Mesendoderm (in vitro differentiated cells): Measurements from ENCODE around the gene ARRB1.

Experiments used
- DNase-seq: peaks from one replicate; pipeline ENCODE4 v3.0.0; 2013
- H2AK5ac ChIP-seq: 2 replicates; pipeline ENCODE4 v1.6.1; 2013; ENCODE audit warnings: low read length, inconsistent platforms
- H2BK120ac ChIP-seq: 2 replicates; pipeline ENCODE4 v1.6.1; 2013; ENCODE audit warnings: low read depth, mild to moderate bottlenecking, low read length, moderate library complexity, mixed read lengths
- H2BK15ac ChIP-seq: replicated peaks from 2 replicates; pipeline ENCODE4 v1.6.1; 2013; ENCODE audit warnings: low read depth, mild to moderate bottlenecking, moderate library complexity
- H2BK5ac ChIP-seq: 2 replicates; pipeline ENCODE4 v1.6.1; 2013; ENCODE audit warnings: low read length, inconsistent platforms
- H3K18ac ChIP-seq: 2 replicates; pipeline ENCODE4 v1.6.1; 2013; ENCODE audit warnings: mild to moderate bottlenecking, low read length, mixed read lengths
- H3K23ac ChIP-seq: one replicate; pipeline ENCODE4 v1.6.1; 2013; ENCODE audit warnings: low read length
- H3K27ac ChIP-seq: 2 replicates; pipeline ENCODE4 v1.5.1; 2013; ENCODE audit warnings: low read depth, mild to moderate bottlenecking, inconsistent platforms, low read length, moderate library complexity
- H3K27me3 ChIP-seq: 2 replicates; pipeline ENCODE4 v1.6.1; 2013; ENCODE audit warnings: low read length, control low read depth, mild to moderate bottlenecking, inconsistent platforms; ENCODE audit not compliant: insufficient read depth, poor library complexity
- H3K36me3 ChIP-seq: 2 replicates; pipeline ENCODE4 v1.6.1; 2013; ENCODE audit warnings: low read length, inconsistent platforms; ENCODE audit not compliant: control insufficient read depth, insufficient read depth
- H3K4ac ChIP-seq: one replicate; pipeline ENCODE4 v1.6.1; 2013; ENCODE audit warnings: low read depth, mild to moderate bottlenecking, low read length, moderate library complexity
- H3K4me1 ChIP-seq: 2 replicates; pipeline ENCODE4 v1.6.1; 2013; ENCODE audit warnings: low read depth, low read length, inconsistent platforms; ENCODE audit not compliant: control insufficient read depth
- H3K4me2 ChIP-seq: 2 replicates; pipeline ENCODE4 v1.6.1; 2013; ENCODE audit warnings: low read length
- H3K4me3 ChIP-seq: 2 replicates; pipeline ENCODE4 v1.5.1; 2013; ENCODE audit warnings: mild to moderate bottlenecking, low read length
- H3K56ac ChIP-seq: one replicate; pipeline ENCODE4 v1.6.1; 2013; ENCODE audit warnings: low read length
- H3K79me1 ChIP-seq: 2 replicates; pipeline ENCODE4 v1.6.1; 2013; ENCODE audit warnings: low read length, inconsistent platforms
- H3K79me2 ChIP-seq: 2 replicates; pipeline ENCODE4 v1.6.1; 2013; ENCODE audit warnings: mild to moderate bottlenecking, low read length; ENCODE audit not compliant: control insufficient read depth, insufficient read depth
- H3K9ac ChIP-seq: 2 replicates; pipeline ENCODE4 v1.6.1; 2013; ENCODE audit warnings: low read length, inconsistent platforms
- H4K5ac ChIP-seq: one replicate; pipeline ENCODE4 v1.6.1; 2013; ENCODE audit warnings: low read length
- H4K8ac ChIP-seq: one replicate; pipeline ENCODE4 v1.6.1; 2013; ENCODE audit warnings: low read depth, mild to moderate bottlenecking, control low read depth, low read length, moderate library complexity
- WGBS: extraction: QIAGEN DNeasy Blood & Tissue Kit; methylation state at CpG from one replicate; pipeline ENCODE4 v1.1.7; 2013; ENCODE audit warnings: low lambda C conversion rate, missing lambda C conversion rate; ENCODE audit not compliant: insufficient coverage; ENCODE audit errors: extremely low coverage; 5-methylcytosine and 5-hydroxymethylcytosine counted together

The ARRB1 gene

GRCh38 chr11:75389925-75390324 lies 38.5 kb upstream of the ARRB1 start:
- H2BK5ac ChIP-seq = no peak overlapping the region
- H3K4me3 ChIP-seq = no peak overlapping the region
- no peak overlapping the region for H3K4ac ChIP-seq
- no peak overlapping the region for H3K4me2 ChIP-seq
- no peaks in the 10 kb centered on the region for H3K36me3 ChIP-seq
- no peak overlapping the region for H3K56ac ChIP-seq
- no peak overlapping the region for H4K8ac ChIP-seq
- no peak overlapping the region for H3K18ac ChIP-seq
- no peak overlapping the region for H3K9ac ChIP-seq
- H3K27ac ChIP-seq = no peak overlapping the region
- no peak overlapping the region for H2AK5ac ChIP-seq
- no peaks in the 10 kb centered on the region for H3K79me2 ChIP-seq
- H3K79me1 ChIP-seq = no peaks in the 10 kb centered on the region
- no CpG with 5 or more reads among the region's 7 CpGs for WGBS
- H3K4me1 ChIP-seq = peaks cover 8% of the 10 kb centered on the region
- no peak overlapping the region for H2BK15ac ChIP-seq
- H3K23ac ChIP-seq = no peak overlapping the region
- no peak overlapping the region for H2BK120ac ChIP-seq
- no peaks in the 10 kb centered on the region for H3K27me3 ChIP-seq
- H4K5ac ChIP-seq = no peak overlapping the region
- no peak for DNase-seq

DNA sequence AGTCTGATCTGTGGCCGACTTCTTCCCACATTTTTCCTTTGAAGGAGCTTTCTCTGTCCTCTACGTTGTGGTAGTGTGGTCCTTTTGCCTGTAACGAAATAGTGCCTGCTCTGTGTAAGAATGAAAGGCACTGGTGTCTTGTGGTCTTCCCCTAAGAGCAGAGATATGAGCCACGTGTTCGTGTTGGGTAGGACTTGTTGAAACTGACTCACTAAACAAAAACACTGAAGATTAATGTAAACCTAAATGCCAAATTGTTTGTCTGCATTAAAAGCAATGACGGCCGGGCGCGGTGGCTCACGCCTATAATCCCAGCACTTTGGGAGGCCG lies 37.8 kb upstream of the ARRB1 start:
- WGBS = no CpG with 5 or more reads among the region's 11 CpGs
- no peak for DNase-seq
- H3K36me3 ChIP-seq = no peaks in the 10 kb centered on the region

DNA sequence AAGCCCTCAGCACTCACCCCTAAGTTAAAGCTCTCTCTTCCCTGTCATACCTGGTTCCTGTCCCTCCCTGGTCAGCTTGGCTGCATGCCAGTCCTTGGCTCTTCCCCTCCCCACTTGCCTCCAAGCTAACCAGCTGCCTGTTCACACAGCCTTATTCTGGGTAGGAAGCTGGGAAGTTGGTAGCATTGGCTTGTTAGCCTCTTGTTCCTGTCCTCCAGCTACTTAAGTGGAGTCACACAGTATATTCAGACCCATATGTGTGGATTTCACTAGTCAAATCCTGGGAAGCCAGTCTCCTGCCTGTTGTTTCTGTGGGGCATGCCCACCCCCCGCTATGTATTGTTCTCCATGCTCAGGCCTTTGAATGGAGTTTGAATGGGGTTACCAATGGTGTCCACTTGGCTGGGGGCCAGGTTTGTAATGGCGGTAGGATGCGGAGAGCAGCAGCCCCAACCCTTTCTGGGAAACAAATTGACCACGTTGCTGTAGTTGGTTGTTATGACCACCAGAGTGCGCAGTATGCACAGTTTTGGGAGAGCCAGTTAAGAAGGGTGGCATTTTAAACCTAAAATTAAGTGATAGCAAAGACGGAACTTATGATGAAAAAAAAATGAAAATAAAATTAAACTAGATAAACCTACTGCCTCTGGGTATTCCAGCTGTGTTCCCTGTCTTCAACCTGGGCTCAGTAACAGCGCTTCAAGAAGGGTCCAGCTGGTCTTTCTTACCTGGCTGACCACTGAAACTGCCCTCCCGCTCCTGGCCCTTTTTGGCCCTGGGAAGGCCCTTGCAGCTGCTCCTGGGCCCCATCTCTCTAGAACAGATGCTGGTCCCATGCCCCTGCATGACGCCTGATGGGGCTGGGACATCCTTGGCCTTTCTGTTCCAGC lies 37.2 kb upstream of the ARRB1 start:
- no peak overlapping the region for H3K4me2 ChIP-seq
- H3K18ac ChIP-seq = no peak overlapping the region
- H3K4ac ChIP-seq = peak overlapping the region; percentile 40
- no peaks in the 10 kb centered on the region for H3K36me3 ChIP-seq
- H4K5ac ChIP-seq = no peak overlapping the region
- no peak overlapping the region for H3K23ac ChIP-seq
- H3K79me2 ChIP-seq = no peaks in the 10 kb centered on the region
- DNase-seq = peak; percentile 90
- no peak overlapping the region for H2AK5ac ChIP-seq
- no CpG with 5 or more reads among the region's 9 CpGs for whole genome bisulfite sequencing
- no peak overlapping the region for H4K8ac ChIP-seq
- H3K9ac ChIP-seq = no peak overlapping the region
- H3K79me1 ChIP-seq = no peaks in the 10 kb centered on the region
- H3K27me3 ChIP-seq = no peaks in the 10 kb centered on the region
- no peak overlapping the region for H3K4me3 ChIP-seq
- H3K4me1 ChIP-seq = peaks cover 5% of the 10 kb centered on the region
- H2BK120ac ChIP-seq = no peak overlapping the region
- H2BK5ac ChIP-seq = peak overlapping the region; percentile 68
- H3K56ac ChIP-seq = peak overlapping the region; percentile 75
- no peak overlapping the region for H2BK15ac ChIP-seq
- H3K27ac ChIP-seq = no peak overlapping the region

More for the DNA sequence above, 37.8 kb upstream of the ARRB1 start:
- H3K4ac ChIP-seq = no peak overlapping the region
- no peak overlapping the region for H3K23ac ChIP-seq
- no peaks in the 10 kb centered on the region for H3K27me3 ChIP-seq
- no peak overlapping the region for H4K5ac ChIP-seq
- H2BK15ac ChIP-seq = no peak overlapping the region
- H2BK120ac ChIP-seq = no peak overlapping the region
- H3K79me2 ChIP-seq = no peaks in the 10 kb centered on the region
- H4K8ac ChIP-seq = no peak overlapping the region
- H2AK5ac ChIP-seq = no peak overlapping the region
- no peak overlapping the region for H2BK5ac ChIP-seq
- peaks cover 7% of the 10 kb centered on the region for H3K4me1 ChIP-seq
- no peak overlapping the region for H3K18ac ChIP-seq
- no peak overlapping the region for H3K4me3 ChIP-seq
- H3K4me2 ChIP-seq = no peak overlapping the region
- peak overlapping the region; percentile 54 for H3K56ac ChIP-seq
- H3K27ac ChIP-seq = no peak overlapping the region
- no peak overlapping the region for H3K9ac ChIP-seq
- no peaks in the 10 kb centered on the region for H3K79me1 ChIP-seq

GRCh38 chr11:75387736-75388294 lies 36.4 kb upstream of the ARRB1 start:
- peaks cover 5% of the 10 kb centered on the region for H3K4me1 ChIP-seq
- H2BK120ac ChIP-seq = peak overlapping the region; percentile 56
- no peaks in the 10 kb centered on the region for H3K36me3 ChIP-seq
- H2BK15ac ChIP-seq = no peak overlapping the region
- peak overlapping the region; percentile 88 for H4K8ac ChIP-seq
- H3K27me3 ChIP-seq = no peaks in the 10 kb centered on the region
- H3K4ac ChIP-seq = no peak overlapping the region
- H3K79me2 ChIP-seq = no peaks in the 10 kb centered on the region
- no peaks in the 10 kb centered on the region for H3K79me1 ChIP-seq
- H4K5ac ChIP-seq = no peak overlapping the region
- H2BK5ac ChIP-seq = peak overlapping the region; percentile 86
- H3K27ac ChIP-seq = no peak overlapping the region
- H3K4me3 ChIP-seq = no peak overlapping the region
- no peak overlapping the region for H3K9ac ChIP-seq
- H3K23ac ChIP-seq = no peak overlapping the region
- peak overlapping the region; percentile 89 for H2AK5ac ChIP-seq
- no peak for DNase-seq
- peak overlapping the region; percentile 67 for H3K56ac ChIP-seq
- no CpG with 5 or more reads among the region's 3 CpGs for WGBS
- no peak overlapping the region for H3K4me2 ChIP-seq
- no peak overlapping the region for H3K18ac ChIP-seq

DNA sequence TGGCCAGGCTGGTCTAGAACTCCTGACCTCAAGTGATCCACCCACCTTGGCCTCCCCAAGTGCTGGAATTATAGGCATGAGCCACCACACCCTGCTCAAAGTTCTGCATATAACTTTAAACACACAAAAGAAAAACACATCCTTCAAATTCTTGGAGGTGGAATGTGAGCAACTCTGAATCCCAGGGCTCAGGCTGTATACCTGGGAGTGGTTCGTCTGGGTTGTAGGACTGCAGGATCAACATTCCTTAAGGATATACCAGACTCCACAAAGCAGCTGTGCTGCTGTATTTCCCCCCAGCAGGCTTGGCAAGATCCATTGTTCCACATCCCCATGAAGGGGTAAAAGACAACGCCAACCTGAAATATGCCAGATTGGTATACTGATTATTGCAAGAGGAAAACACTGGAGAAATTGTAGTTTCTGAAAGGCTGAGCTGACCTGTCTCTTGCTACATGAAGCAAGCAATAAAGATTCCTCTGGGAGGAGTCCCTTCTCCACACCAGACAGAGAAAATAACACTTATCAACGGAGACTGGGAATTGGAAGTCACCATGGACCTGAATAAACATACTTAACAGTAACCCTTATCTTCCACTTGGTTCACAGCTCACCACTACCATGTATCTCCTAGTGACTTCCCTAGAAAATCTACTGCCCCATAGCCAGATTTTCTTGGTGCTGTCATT lies 35.6 kb upstream of the ARRB1 start:
- Histone ChIP-seq H2BK120ac (peak overlapping the region; percentile 32), H3K4me1 (peaks cover 5% of the 10 kb centered on the region), H3K27me3 (no peaks in the 10 kb centered on the region), H3K18ac (peak overlapping the region; percentile 35), H3K79me1 (no peaks in the 10 kb centered on the region), H4K5ac (no peak overlapping the region), H2AK5ac (no peak overlapping the region), H3K36me3 (no peaks in the 10 kb centered on the region), H3K23ac (no peak overlapping the region), H3K4me2 (no peak overlapping the region), H3K4me3 (no peak overlapping the region), H2BK15ac (peak overlapping the region; percentile 65), H2BK5ac (peak overlapping the region; percentile 84), H3K27ac (peak overlapping the region; percentile 89), H3K56ac (peak overlapping the region; percentile 68), H3K9ac (peak overlapping the region; percentile 26), H3K79me2 (no peaks in the 10 kb centered on the region), H4K8ac (no peak overlapping the region), H3K4ac (no peak overlapping the region)
- no CpG with 5 or more reads among the region's 3 CpGs for WGBS
- DNase-seq = peak; percentile 94
